HG02981 (cell line): ENCODE results near the gene AP5S1.
A peak's percentile ranks its signal among the peaks of the same experiment; 100 is the strongest.

Experiments
- ATAC-seq: cut with Tn5 transposase; IDR thresholded peaks from one replicate; pipeline ENCODE4 v1.9.1; 2021; ENCODE audit warnings: mild to moderate bottlenecking, moderate library complexity; ENCODE audit not compliant: unreplicated experiment

Gene AP5S1, protein sequence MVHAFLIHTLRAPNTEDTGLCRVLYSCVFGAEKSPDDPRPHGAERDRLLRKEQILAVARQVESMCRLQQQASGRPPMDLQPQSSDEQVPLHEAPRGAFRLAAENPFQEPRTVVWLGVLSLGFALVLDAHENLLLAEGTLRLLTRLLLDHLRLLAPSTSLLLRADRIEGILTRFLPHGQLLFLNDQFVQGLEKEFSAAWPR

DNA sequence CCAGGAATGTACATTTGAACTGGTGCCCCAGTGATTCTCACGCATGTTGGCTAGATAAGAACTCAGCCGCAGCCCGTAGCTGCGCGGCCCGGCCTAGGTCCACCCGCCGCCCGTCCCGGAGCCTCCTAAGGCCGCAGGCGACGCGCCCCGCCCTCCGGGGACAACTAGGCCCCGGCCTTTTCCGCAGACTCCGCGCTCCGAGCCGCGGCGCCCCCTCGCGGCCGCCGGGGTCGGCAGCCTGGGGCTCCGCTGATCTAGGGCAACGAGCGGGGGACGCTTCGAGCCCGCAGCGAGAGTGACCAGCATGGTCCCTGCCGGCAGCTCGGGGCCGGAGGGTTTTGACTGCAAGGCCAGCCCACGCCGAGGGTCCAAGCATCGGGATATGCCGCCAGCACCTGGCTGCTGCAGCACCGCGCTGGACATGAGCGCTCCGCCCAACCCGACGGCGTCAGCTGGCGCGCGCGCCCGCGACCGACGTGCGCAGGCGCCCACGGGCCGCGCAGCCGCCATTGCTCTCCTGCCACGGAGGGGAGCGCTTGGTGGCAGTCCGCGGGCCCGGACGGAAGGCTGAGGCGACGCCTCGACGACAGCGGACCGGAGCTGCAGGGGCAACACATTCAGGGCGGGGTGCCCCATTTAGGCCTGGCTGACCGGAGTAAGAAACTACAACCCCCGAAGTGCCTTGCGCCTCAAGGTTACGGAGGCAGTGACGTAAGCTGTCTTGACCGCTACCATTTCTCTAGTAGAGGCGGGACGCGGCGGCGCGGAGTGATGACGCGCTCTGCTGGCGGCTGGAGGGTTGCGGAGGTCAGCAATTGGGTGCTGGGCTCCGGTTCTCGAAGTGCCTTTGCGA lies at the start of gene AP5S1:
AP5S1 (plus strand) TSS at position 500 of the 853 bp plus-strand sequence. CDS start 1,571 bp downstream, outside the sequence.
- peak; percentile 77 for ATAC-seq

DNA sequence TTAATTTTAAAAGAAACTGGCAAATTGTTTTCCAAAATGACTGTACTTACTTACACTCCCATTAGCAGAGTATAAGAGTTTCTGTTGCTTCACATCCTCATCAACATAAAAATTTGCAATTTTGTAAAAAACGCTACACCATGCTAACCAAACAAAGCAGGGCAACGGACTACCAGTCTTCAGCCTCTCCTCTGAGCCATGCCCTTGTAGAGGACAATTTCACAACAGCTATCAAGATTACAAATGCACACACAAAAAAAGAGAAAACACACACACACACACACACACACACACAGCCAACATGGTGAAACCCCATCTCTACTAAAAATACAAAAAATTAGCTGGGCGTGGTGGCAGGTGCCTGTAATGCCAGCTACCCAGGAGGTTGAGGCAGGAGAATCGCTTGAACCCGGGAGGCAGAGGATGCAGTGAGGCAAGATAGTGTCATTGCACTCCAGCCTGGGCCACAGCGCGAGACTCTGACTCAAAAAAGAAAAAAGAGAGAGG lies 48.7 kb upstream of the AP5S1 start:
- no peak for ATAC-seq

DNA sequence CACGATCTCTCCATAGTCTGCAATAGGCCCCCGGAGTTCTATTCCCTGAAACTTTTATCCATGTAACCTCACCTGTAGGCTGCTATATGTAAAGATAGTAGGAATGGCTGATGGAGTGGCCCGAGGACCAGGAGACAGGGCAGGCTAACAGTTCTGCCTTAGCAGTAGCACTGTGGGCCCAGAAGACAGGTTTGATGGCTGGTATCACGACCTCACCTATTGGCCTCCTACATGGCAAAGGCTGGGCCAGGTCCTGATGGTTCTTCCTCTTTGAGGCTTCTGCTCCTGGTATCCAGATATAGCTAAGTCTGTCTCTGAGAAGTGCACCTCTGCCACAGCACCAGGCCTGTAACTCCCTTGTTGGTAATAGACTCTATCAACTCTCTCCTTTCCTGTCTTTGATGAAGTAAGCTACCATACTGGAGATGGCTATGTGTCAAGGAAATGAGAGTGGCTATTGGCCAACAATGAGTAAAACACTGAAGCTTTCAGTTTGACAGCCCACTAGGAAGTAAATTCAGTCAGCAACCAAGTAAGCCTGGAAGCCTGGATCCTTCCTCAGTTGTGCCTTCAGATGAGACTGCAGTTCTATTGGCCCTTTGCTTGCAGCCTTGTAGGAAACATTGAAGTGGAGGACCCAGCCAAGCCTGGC lies 44.8 kb upstream of the AP5S1 start:
- no peak for ATAC-seq

DNA sequence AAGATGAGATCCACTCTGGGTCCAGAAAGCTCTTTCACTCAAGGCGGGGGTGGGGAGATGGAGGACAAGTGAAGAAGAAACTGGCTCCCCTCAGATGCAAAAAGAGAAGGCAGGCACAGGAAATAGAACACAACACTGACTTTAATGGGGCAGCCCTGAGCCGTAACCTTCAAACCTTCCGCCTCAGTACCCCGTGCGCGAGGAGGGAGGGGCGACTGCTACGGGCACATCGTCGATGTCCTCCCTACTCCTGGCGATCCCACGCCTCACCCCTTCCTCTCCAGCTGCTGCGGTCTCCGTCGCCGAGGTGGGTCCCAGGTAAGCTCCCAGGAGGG lies 43.0 kb upstream of the AP5S1 start:
- ATAC-seq: no peak

- no peak for ATAC-seq
These were observed 42.4 kb upstream of the AP5S1 start for GRCh38 chr20:3777716-3778629.

DNA sequence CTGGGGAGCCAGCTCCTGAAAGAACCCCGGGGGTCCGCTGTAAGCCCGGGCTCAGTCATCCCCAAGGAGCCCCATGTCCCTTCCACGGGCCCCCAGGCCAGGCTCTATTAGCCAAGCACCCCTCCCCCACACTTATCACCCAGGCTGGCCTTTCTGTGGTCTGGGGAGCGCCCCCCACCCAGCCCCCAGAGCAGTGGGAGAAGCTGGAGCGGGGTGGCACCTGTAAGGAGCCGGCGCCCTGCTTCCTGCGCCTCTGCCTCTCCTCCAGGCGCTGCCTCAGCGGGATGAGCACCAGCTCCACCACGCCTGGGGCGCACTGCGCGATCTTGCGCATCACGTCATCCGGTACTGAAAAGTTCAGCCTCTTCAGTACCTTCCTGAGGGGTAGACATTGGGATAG lies 41.4 kb upstream of the AP5S1 start:
- no peak for ATAC-seq

GRCh38 chr20:3781153-3781910 lies 39.0 kb upstream of the AP5S1 start, which contains the start of gene SPEF1:
Gene SPEF1, minus strand, starts transcription at chr20:3781448. Its CDS starts 161 bp downstream, at chr20:3781287.
- ATAC-seq: peak; percentile 64

DNA sequence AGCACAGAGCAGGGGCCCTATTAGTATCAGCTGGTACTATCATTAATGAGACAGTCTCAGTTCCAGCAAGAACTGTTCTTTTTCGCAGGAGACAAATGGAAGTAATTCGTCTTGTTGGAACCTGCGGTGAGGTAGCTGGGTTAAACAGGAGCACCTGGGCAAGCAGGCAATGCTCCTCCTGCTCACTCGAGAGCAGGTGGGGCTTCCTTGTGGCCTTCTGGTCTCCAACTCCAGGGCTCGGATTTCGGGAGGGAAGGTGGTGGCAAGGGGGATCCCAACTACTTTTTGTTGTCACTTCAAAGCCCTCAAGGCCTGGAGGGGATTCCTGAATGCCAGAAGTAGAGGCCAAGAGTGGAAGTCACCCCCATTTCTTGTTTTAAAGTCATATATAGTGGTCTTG lies 37.8 kb upstream of the AP5S1 start:
- no peak for ATAC-seq

GRCh38 chr20:3783068-3783489 lies 37.3 kb upstream of the AP5S1 start:
- ATAC-seq: no peak

DNA sequence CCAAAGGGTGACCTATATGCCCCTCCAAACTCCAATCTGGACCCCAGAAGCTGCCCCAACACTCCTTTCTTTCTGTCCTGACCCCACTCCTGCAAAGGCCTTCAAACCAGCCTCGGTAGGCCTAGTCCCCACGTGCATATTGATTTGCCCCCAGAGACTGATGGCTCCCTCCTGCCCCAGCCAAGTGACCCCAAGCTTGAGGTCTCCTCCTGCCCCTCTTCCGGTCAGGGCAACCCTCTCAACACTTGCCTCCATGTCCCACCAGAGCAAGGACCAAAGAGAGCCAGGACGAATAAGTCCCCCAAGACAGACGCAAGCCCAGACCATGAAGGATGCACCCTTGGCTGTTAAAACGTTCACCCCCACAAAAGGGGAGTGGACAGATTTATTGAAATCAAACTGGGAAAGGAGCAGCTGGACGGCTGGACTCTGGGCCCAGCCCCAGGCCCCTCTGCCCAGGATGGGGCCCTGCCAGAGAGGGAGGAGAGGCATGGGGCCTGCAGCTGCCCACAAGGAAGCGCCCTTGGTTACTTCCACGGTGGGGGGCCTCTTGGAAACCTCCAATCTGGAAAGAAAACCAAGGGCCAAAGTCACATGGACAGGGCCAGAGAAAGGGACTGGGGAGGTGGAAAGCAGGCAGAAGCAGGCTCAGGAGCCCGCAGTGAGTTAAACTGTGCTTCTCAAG lies 36.7 kb upstream of the AP5S1 start:
- no peak for ATAC-seq

DNA sequence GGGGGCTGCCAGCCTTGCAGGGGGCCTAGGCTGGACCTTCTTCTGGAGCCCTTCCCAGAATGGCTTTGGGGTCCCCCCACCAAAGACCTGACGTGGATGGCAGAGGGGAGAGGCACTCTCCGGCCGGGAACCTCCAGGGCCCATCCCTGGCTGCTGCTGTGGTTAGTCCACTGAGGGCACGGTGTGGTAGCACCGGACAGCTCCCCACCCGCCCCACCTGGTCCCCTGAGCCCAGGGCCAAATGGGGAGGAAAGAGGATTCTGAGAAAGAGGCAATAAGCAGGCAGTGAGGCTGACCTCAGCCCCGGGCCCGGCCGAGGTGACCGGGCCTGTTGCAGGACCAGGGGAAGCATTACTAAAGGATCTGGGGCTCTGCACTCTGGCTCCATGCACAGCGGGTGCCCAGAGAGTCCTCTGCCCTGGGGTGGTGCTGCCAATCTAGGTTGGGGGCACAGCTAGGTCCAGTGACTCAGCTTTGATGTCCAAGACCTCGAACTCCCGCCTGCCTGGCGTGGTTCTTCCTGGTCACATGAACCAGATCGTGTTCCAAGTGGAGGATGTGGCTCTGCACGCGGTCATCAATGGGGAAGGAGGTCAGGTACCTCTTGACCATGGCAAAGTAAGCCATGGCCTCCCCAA lies 36.0 kb upstream of the AP5S1 start:
- no peak for ATAC-seq

- ATAC-seq: no peak
These were observed 35.5 kb upstream of the AP5S1 start for GRCh38 chr20:3784863-3785239.

DNA sequence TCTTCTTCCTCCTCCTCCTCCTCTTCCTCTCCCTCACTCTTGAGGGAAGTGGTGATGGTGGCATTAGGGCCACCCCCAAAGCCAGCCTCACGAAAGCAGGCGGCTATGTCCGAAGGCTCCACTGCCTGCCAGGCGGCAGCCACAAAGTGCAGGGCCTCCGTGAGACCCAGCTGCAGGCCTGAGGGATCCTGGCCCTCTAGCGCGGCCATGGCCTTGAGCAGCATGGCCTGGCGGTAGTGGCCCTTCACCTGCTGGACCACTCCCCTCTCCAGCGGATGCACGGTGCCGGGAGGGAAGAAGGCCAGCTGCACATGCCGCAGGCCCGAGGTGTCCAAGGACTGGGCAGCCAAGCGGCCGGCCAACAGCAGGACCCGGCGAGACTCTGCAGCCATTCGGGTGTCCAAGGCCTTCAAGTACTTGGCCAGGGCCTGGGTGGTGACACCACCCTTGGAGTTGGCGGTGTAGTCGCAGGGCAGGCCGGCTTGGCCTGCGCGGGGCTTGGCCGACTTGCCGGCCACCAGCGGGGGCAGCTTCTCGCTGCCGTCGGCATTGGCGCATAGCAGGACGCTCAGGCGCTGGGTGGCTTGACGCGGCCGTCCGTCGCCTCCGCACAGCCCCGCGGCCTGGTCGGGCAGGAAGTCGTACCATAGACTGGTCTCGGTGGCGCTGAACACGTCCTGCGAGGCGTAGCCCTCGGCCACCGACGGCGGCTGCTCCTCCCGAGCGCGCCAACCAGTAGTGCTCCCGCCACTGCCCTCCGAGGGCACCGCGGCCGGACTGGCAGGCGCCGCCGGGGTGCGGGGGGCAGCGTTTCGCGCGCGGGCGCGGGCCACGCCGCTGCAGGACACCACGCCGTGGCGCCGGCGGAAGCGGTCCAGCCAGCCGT lies 34.9 kb upstream of the AP5S1 start:
- ATAC-seq: no peak

DNA sequence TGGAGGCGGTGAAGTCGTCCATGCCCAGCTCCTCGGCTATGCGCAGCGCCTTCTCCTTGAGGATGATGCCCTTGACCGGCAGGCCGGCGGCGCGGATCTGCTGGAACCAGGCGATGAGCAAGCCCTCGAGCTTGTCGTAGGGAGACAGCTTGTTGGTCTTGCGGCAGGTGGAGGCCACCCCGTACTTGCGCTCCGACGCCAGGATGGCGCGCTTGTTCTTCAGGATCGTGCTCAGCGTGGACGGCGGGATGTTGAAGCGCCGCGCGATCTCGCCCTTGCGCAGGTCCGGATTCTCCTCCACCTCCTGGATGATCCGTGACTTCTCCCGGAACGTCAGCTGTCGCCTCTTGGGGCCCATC lies 34.2 kb upstream of the AP5S1 start:
- peak; percentile 48 for ATAC-seq

GRCh38 chr20:3786665-3787323 lies 33.6 kb upstream of the AP5S1 start, which contains the start of gene CENPB:
Gene CENPB, minus strand, starts transcription at chr20:3786740. Its CDS starts 257 bp downstream, at chr20:3786483.
- ATAC-seq: peak; percentile 81

- ATAC-seq: no peak
These were observed 32.9 kb upstream of the AP5S1 start for GRCh38 chr20:3787324-3788014.

GRCh38 chr20:3788685-3789155 lies 31.6 kb upstream of the AP5S1 start:
- no peak for ATAC-seq
